Measurements from ENCODE around the gene FBXO44.

GRCh38 chr1:11664336-11665065, 9.8 kb downstream of the FBXO44 start:
- TF ChIP-seq POLR2AphosphoS5 (IDR thresholded peaks at IDR 0.05) (no peak), CTCF (IDR thresholded peaks at IDR 0.05) (no peak), POLR2A (IDR thresholded peaks at IDR 0.05) (no peak), EP300 (IDR thresholded peaks at IDR 0.05) (no peak)

Measured in upper lobe of left lung (tissue), 4 donors.